ENCODE measurements around the gene TBL1XR1.
"Not testable (repeated sequence)": the region's sequence is repeated elsewhere in the genome, so short reads cannot be mapped to it uniquely, and the experiment has no call there.

The TBL1XR1 gene

GRCh38 chr3:177144922-177145321 lies 52.4 kb downstream of the TBL1XR1 start:
- no peak for DNase-seq (ENCODE audit: low read depth, low spot score)

- DNase-seq (ENCODE audit: low read depth, low spot score): peak; percentile 47
Observed at GRCh38 chr3:177141899-177142646, 55.2 kb downstream of the TBL1XR1 start.

- no peak for DNase-seq (ENCODE audit: low read depth, low spot score)
Observed at GRCh38 chr3:177141471-177141870, 55.8 kb downstream of the TBL1XR1 start.

GRCh38 chr3:177139220-177139619 lies 58.1 kb downstream of the TBL1XR1 start:
- DNase-seq (ENCODE audit: low read depth, low spot score): not testable (repeated sequence)

GRCh38 chr3:177137774-177138705 lies 59.2 kb downstream of the TBL1XR1 start:
- DNase-seq (ENCODE audit: low read depth, low spot score): no peak

- DNase-seq (ENCODE audit: low read depth, low spot score): no peak
Observed at GRCh38 chr3:177136741-177137140, 60.5 kb downstream of the TBL1XR1 start.

GRCh38 chr3:177135841-177136492 lies 61.3 kb downstream of the TBL1XR1 start:
- DNase-seq (ENCODE audit: low read depth, low spot score): no peak

GRCh38 chr3:177134816-177135210 lies 62.5 kb downstream of the TBL1XR1 start:
- DNase-seq (ENCODE audit: low read depth, low spot score): no peak

- no peak for DNase-seq (ENCODE audit: low read depth, low spot score)
Observed at GRCh38 chr3:177133860-177134815, 63.1 kb downstream of the TBL1XR1 start.

- DNase-seq (ENCODE audit: low read depth, low spot score): no peak
Observed at GRCh38 chr3:177131927-177132636, 65.2 kb downstream of the TBL1XR1 start.

GRCh38 chr3:177127008-177127407 lies 70.3 kb downstream of the TBL1XR1 start:
- no peak for DNase-seq (ENCODE audit: low read depth, low spot score)

- DNase-seq (ENCODE audit: low read depth, low spot score): no peak
Observed at GRCh38 chr3:177126015-177126773, 71.1 kb downstream of the TBL1XR1 start.

GRCh38 chr3:177124882-177125281 lies 72.4 kb downstream of the TBL1XR1 start:
- no peak for DNase-seq (ENCODE audit: low read depth, low spot score)

GRCh38 chr3:177123822-177124221 lies 73.5 kb downstream of the TBL1XR1 start:
- no peak for DNase-seq (ENCODE audit: low read depth, low spot score)

GRCh38 chr3:177122183-177122856 lies 75.0 kb downstream of the TBL1XR1 start:
- DNase-seq (ENCODE audit: low read depth, low spot score): no peak

- DNase-seq (ENCODE audit: low read depth, low spot score): no peak
Observed at GRCh38 chr3:177119829-177120228, 77.5 kb downstream of the TBL1XR1 start.

- DNase-seq (ENCODE audit: low read depth, low spot score): no peak
Observed at GRCh38 chr3:177114253-177114652, 83.0 kb downstream of the TBL1XR1 start.

GRCh38 chr3:177111541-177111949 lies 85.7 kb downstream of the TBL1XR1 start:
- no peak for DNase-seq (ENCODE audit: low read depth, low spot score)

GRCh38 chr3:177110895-177111294 lies 86.4 kb downstream of the TBL1XR1 start:
- no peak for DNase-seq (ENCODE audit: low read depth, low spot score)

All from ELF-1 (cell line).